Right lobe of liver (tissue), 4 donors: ENCODE data around the gene RRAGD.

ENCODE experiments used
- CTCF ChIP-seq, 4 donors: fragments of 200-600 bp in 3 of 4; fragments of 450-650 bp in 1 of 4; IDR thresholded peaks; one replicate each; pipeline versions ENCODE4 v1.5.1 to v1.8.0; 2016 to 2022; ENCODE audit warnings: antibody characterized with exemption in 4 of 4, mild to moderate bottlenecking in 2 of 4
- POLR2A ChIP-seq: fragments of 450-650 bp; IDR thresholded peaks from one replicate; pipeline ENCODE4 v1.6.1; 2017; ENCODE audit warnings: antibody characterized with exemption, mild to moderate bottlenecking
- donor health status: DM: no; HTN: no; CAD: no.
- donor health status: DM: no; HTN: no; CAD: no.
- donor health status: DM: no; HTN: yes; CAD: no.

GRCh38 chr6:89388846-89389245 lies 23.2 kb downstream of the RRAGD start:
- TF ChIP-seq CTCF (IDR thresholded peaks at IDR 0.05): no peak
- TF ChIP-seq POLR2A: no peak
